ENCODE results near the gene THOC2.

DNA sequence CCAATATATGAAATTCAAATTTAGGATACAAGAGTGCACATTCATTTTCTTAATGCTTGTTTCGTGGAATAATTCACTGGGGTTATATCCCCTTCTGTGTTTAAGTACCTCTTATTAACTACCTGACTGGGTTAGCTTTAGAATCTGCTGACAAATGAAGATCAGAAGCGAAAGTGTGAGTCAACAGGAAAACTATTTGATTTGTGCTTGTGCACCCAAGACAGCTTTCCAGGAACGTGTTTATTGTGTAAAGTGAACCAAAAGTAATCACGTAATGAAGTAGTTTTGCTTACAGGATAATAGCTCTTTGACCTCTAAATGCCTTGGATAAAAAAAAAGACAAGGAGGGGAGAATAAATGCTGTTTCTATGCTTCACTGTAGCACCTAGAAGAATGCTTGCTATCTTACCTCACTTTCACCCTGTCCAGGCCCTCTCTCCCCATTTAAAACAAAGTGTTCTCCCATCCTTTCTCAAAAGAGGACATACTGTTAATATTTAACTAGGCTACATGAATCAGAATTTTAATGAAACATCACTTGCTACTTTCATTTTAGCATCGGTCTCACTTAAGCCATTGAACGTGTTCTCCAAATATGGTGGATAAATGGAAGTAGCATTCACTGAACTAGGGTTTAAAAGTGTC is 141.9 kb downstream of the THOC2 start:
- TF ChIP-seq POLR2AphosphoS5 (IDR thresholded peaks at IDR 0.05) (no peak), CTCF (IDR thresholded peaks at IDR 0.05) (no peak), POLR2A (IDR thresholded peaks at IDR 0.05) (no peak), EP300 (IDR thresholded peaks at IDR 0.05) (no peak)

Measured in upper lobe of left lung (tissue), 4 donors.